K562 (cell line): ENCODE results near the gene TMCC2. TPM values are rescaled to one million over a fixed set of nuclear protein-coding genes. Genes with fewer than 3 reads are reported as not detected.

Experiments used
- CHCHD3 ChIP-seq: fragments of 250-450 bp; sonication (Bioruptor Pico); IDR thresholded peaks from 2 replicates; pipeline ENCODE4 v2.1.2; 2022; ENCODE audit warnings: mild to moderate bottlenecking
- CSDE1 ChIP-seq, 2 experiments: fragments of 450-650 bp; IDR thresholded peaks; 2 replicates each; pipeline ENCODE4 v1.6.1; 2016; ENCODE audit warnings: mild to moderate bottlenecking in 1 of 2
- DNMT1 ChIP-seq: fragments of 450-650 bp; IDR thresholded peaks from 2 replicates; pipeline ENCODE4 v1.6.1; 2016; ENCODE audit warnings: antibody characterized with exemption, mild to moderate bottlenecking
- ELF2 ChIP-seq: fragments of 250-450 bp; sonication (Bioruptor Pico); IDR thresholded peaks from 2 replicates; pipeline ENCODE4 v1.5.0; 2021; ENCODE audit warnings: mild to moderate bottlenecking
- FOXJ3 ChIP-seq: sonication (generic); formaldehyde crosslinking; IDR thresholded peaks from 2 replicates; pipeline ENCODE4 v1.4.0; 2020; ENCODE audit warnings: mild to moderate bottlenecking, missing genetic modification reagents
- HCFC1 ChIP-seq: IDR thresholded peaks from 2 replicates; pipeline ENCODE4 v1.6.1; 2012; ENCODE audit warnings: low read depth, low read length, improper control_type of control experiment
- HMG20B ChIP-seq: fragments of 250-450 bp; sonication (Bioruptor Pico); IDR thresholded peaks from 2 replicates; pipeline ENCODE4 v1.5.0; 2021; ENCODE audit warnings: mild to moderate bottlenecking
- HMGN3 ChIP-seq: IDR thresholded peaks from 2 replicates; pipeline ENCODE4 v1.6.1; 2011; ENCODE audit warnings: borderline replicate concordance, low read depth, mild to moderate bottlenecking, mixed read lengths, low read length; ENCODE audit not compliant: insufficient read length; ENCODE audit errors: extremely low read depth
- MTF1 ChIP-seq: fragments of 250-450 bp; sonication (Bioruptor Pico); IDR thresholded peaks from 2 replicates; pipeline ENCODE4 v1.9.0; 2021; ENCODE audit warnings: moderate library complexity, mild to moderate bottlenecking, inconsistent platforms, borderline replicate concordance
- NCOA6 ChIP-seq: fragments of 450-650 bp; IDR thresholded peaks from 2 replicates; pipeline ENCODE4 v1.6.1; 2017; ENCODE audit warnings: mild to moderate bottlenecking
- NFRKB ChIP-seq: fragments of 450-650 bp; IDR thresholded peaks from 2 replicates; pipeline ENCODE4 v1.6.1; 2016; ENCODE audit warnings: low read depth
- NONO ChIP-seq, 2 experiments: fragments of 200-400 bp in 1 of 2; fragments of 450-650 bp in 1 of 2; formaldehyde crosslinking in 1 of 2; IDR thresholded peaks; 2 replicates each; pipeline ENCODE4 v1.6.1; 2017; ENCODE audit warnings: low read depth in 2 of 2, mild to moderate bottlenecking in 2 of 2, moderate library complexity in 2 of 2, low read length in 1 of 2
- PHF8 ChIP-seq: fragments of 200-600 bp; sonication (generic); IDR thresholded peaks from 2 replicates; pipeline ENCODE4 v1.6.1; 2012; ENCODE audit warnings: mixed run types, mild to moderate bottlenecking, inconsistent platforms, low read length, moderate library complexity, borderline replicate concordance
- RAD21 ChIP-seq, 2 experiments: fragments of 250-450 bp in 1 of 2; fragments of 450-650 bp in 1 of 2; sonication (Bioruptor Pico) in 1 of 2; formaldehyde crosslinking in 1 of 2; IDR thresholded peaks in 1 of 2; conservative IDR thresholded peaks in 1 of 2; 2 replicates each; pipeline versions ENCODE4 v1.4.0 to v1.8.0; 2020 to 2022; ENCODE audit warnings: mild to moderate bottlenecking in 2 of 2, moderate library complexity in 1 of 2
- RFX7 ChIP-seq: fragments of 250-450 bp; sonication (Bioruptor Pico); IDR thresholded peaks from 2 replicates; pipeline ENCODE4 v1.5.1; 2021; ENCODE audit warnings: mild to moderate bottlenecking
- SNAPC5 ChIP-seq: fragments of 250-450 bp; sonication (Bioruptor Pico); IDR thresholded peaks from 2 replicates; pipeline ENCODE4 v1.8.0; 2021; ENCODE audit warnings: moderate library complexity, mild to moderate bottlenecking, inconsistent platforms
- SPI1 ChIP-seq: IDR thresholded peaks from 2 replicates; pipeline ENCODE4 v1.6.1; 2011; ENCODE audit warnings: low read depth, low read length, control low read depth, borderline replicate concordance
- TCF7 ChIP-seq: sonication (generic); IDR thresholded peaks from 2 replicates; pipeline ENCODE4 v1.6.1; 2016; ENCODE audit warnings: antibody characterized with exemption, borderline replicate concordance
- TEAD1 ChIP-seq, 2 experiments: fragments of 450-650 bp in 1 of 2; sonication (generic) in 1 of 2; formaldehyde crosslinking; IDR thresholded peaks; 2 replicates each; pipeline versions ENCODE4 v1.4.0 to v1.8.0; 2020 to 2022; ENCODE audit warnings: mild to moderate bottlenecking in 2 of 2, missing genetic modification reagents in 1 of 2
- ZBED1 ChIP-seq: IDR thresholded peaks from 2 replicates; pipeline ENCODE4 v1.6.1; 2014
- ZNF174 ChIP-seq: fragments of 250-450 bp; sonication (Bioruptor Pico); IDR thresholded peaks from 2 replicates; pipeline ENCODE4 v1.4.0; 2020; ENCODE audit warnings: mild to moderate bottlenecking
- ZNF583 ChIP-seq: fragments of 250-450 bp; sonication (Bioruptor Pico); IDR thresholded peaks from 2 replicates; pipeline ENCODE4 v1.4.0; 2020
- ZNF764 ChIP-seq: fragments of 250-450 bp; sonication (Bioruptor Pico); IDR thresholded peaks from 2 replicates; pipeline ENCODE4 v1.4.0; 2020; ENCODE audit warnings: low read depth, mild to moderate bottlenecking, moderate library complexity
- ZNF778 ChIP-seq: fragments of 450-650 bp; formaldehyde crosslinking; IDR thresholded peaks from 2 replicates; pipeline ENCODE4 v1.4.0; 2020; ENCODE audit warnings: mild to moderate bottlenecking, moderate library complexity
- polyA plus RNA-seq, 8 experiments: library from polyadenylated mRNA; depleted of rRNA in 4 of 8; stranded (reverse) in 5 of 8; unstranded in 3 of 8; fragments of >200 nt; fragmentation: Nextera tagmentation in 2 of 8; fragmentation: Illumina TruSeq in 1 of 8; extraction: Ambion mirVana in 2 of 8; extraction: Trizol in 1 of 8; gene quantifications; 2 replicates each; pipeline versions ENCODE4 v1.2.1 to v1.2.3, GENCODE V29; 2011 to 2014; ENCODE audit warnings: inconsistent platforms in 1 of 8, missing spikeins in 1 of 8
- total RNA-seq, 7 experiments: library from RNA; depleted of rRNA in 6 of 7; stranded (reverse); fragments of >200 nt in 6 of 7; fragmentation: Illumina TruSeq in 2 of 7; extraction: Trizol in 2 of 7; gene quantifications; 2 replicates each; pipeline versions ENCODE4 v1.2.1 to v1.2.3, GENCODE V29; 2011 to 2021; ENCODE audit warnings: low replicate concordance in 1 of 7
- TF ChIP-seq, protein P1 (sequence below): fragments of 450-650 bp; formaldehyde crosslinking; IDR thresholded peaks from 2 replicates; pipeline ENCODE4 v1.4.0; 2020; ENCODE audit warnings: mild to moderate bottlenecking, moderate library complexity
- TF ChIP-seq, protein P2 (sequence below): sonication (generic); formaldehyde crosslinking; IDR thresholded peaks from 2 replicates; pipeline ENCODE4 v1.8.1; 2023; ENCODE audit warnings: mild to moderate bottlenecking, missing genetic modification reagents, moderate library complexity
- TF ChIP-seq, protein P3 (sequence below): sonication (generic); formaldehyde crosslinking; IDR thresholded peaks from 2 replicates; pipeline ENCODE4 v1.9.0; 2022; ENCODE audit warnings: mild to moderate bottlenecking, missing genetic modification reagents

Gene TMCC2
- total and polyA plus RNA-seq, 9 of the 15 experiments (the other 6 are each of a cell fraction or from before 2014, with no cell fraction given), result 0.06 to 1.8 (median 0.98) TPM

GRCh38 chr1:205284420-205285144 is 56.8 kb downstream of the TMCC2 start (continued):
- no peak for TF ChIP-seq NONO (IDR thresholded peaks at IDR 0.05; ENCODE audit: low read depth in 2 of 2, low read length in 1 of 2)
- TF ChIP-seq ZNF778 (CRISPR knock-in tag), result no peak
- TF ChIP-seq ELF2, result no peak
- TF ChIP-seq SNAPC5 (CRISPR knock-in tag), result no peak
- 0 out of 2 replicates have a peak, but pooled peaks have one; percentile 47 for TF ChIP-seq NFRKB
- no peak for TF ChIP-seq TEAD1 (CRISPR knock-in tag; IDR thresholded peaks at IDR 0.05)
- TF ChIP-seq TCF7, result peak; percentile 85
- peak in 1 of 2 experiments; percentile 28; a peak in 1 of 4 replicates for TF ChIP-seq RAD21 (CRISPR knock-in tag; conservative IDR thresholded peaks at IDR 0.05 in 1 of 2, IDR thresholded peaks at IDR 0.05 in 1 of 2)
- TF ChIP-seq CSDE1 (IDR thresholded peaks at IDR 0.05), result no peak
- TF ChIP-seq CHCHD3 (CRISPR knock-in tag), result no peak
- no peak for TF ChIP-seq HMG20B
- TF ChIP-seq PHF8, result peak; percentile 26; the same call in 1 of the 2 replicates
- TF ChIP-seq ZBED1, result no peak
- no peak for TF ChIP-seq FOXJ3 (CRISPR knock-in tag)
- TF ChIP-seq HMGN3, result peak; percentile 31
- no peak for TF ChIP-seq RFX7 (CRISPR knock-in tag)
- no peak for TF ChIP-seq DNMT1
- no peak for TF ChIP-seq ZNF174
- TF ChIP-seq, protein P1, sequence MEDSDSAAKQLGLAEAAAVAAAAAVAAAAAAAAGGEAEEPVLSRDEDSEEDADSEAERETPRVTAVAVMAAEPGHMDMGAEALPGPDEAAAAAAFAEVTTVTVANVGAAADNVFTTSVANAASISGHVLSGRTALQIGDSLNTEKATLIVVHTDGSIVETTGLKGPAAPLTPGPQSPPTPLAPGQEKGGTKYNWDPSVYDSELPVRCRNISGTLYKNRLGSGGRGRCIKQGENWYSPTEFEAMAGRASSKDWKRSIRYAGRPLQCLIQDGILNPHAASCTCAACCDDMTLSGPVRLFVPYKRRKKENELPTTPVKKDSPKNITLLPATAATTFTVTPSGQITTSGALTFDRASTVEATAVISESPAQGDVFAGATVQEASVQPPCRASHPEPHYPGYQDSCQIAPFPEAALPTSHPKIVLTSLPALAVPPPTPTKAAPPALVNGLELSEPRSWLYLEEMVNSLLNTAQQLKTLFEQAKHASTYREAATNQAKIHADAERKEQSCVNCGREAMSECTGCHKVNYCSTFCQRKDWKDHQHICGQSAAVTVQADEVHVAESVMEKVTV (CRISPR knock-in tag), result no peak
- TF ChIP-seq, protein P2, sequence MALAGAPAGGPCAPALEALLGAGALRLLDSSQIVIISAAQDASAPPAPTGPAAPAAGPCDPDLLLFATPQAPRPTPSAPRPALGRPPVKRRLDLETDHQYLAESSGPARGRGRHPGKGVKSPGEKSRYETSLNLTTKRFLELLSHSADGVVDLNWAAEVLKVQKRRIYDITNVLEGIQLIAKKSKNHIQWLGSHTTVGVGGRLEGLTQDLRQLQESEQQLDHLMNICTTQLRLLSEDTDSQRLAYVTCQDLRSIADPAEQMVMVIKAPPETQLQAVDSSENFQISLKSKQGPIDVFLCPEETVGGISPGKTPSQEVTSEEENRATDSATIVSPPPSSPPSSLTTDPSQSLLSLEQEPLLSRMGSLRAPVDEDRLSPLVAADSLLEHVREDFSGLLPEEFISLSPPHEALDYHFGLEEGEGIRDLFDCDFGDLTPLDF, result no peak
- peak; percentile 73; the same call in 1 of the 2 replicates for TF ChIP-seq SPI1
- no peak for TF ChIP-seq MTF1 (CRISPR knock-in tag)
- TF ChIP-seq NCOA6, result no peak
- no peak for TF ChIP-seq ZNF764 (CRISPR knock-in tag)
- no peak for TF ChIP-seq HCFC1
- TF ChIP-seq, protein P3, sequence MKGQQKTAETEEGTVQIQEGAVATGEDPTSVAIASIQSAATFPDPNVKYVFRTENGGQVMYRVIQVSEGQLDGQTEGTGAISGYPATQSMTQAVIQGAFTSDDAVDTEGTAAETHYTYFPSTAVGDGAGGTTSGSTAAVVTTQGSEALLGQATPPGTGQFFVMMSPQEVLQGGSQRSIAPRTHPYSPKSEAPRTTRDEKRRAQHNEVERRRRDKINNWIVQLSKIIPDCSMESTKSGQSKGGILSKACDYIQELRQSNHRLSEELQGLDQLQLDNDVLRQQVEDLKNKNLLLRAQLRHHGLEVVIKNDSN (CRISPR knock-in tag), result no peak; the same call in 1 of the 2 replicates
- no peak for TF ChIP-seq ZNF583 (CRISPR knock-in tag)
